HG03064 (cell line): ENCODE results near the gene ZC3H12C.
"Not testable (repeated sequence)": the region's sequence is repeated elsewhere in the genome, so short reads cannot be mapped to it uniquely, and the experiment has no call there.

Experiments used
- ATAC-seq: cut with Tn5 transposase; IDR thresholded peaks from one replicate; pipeline ENCODE4 v1.9.1; 2021; ENCODE audit warnings: low read depth; ENCODE audit not compliant: unreplicated experiment

ZC3H12C gene

DNA sequence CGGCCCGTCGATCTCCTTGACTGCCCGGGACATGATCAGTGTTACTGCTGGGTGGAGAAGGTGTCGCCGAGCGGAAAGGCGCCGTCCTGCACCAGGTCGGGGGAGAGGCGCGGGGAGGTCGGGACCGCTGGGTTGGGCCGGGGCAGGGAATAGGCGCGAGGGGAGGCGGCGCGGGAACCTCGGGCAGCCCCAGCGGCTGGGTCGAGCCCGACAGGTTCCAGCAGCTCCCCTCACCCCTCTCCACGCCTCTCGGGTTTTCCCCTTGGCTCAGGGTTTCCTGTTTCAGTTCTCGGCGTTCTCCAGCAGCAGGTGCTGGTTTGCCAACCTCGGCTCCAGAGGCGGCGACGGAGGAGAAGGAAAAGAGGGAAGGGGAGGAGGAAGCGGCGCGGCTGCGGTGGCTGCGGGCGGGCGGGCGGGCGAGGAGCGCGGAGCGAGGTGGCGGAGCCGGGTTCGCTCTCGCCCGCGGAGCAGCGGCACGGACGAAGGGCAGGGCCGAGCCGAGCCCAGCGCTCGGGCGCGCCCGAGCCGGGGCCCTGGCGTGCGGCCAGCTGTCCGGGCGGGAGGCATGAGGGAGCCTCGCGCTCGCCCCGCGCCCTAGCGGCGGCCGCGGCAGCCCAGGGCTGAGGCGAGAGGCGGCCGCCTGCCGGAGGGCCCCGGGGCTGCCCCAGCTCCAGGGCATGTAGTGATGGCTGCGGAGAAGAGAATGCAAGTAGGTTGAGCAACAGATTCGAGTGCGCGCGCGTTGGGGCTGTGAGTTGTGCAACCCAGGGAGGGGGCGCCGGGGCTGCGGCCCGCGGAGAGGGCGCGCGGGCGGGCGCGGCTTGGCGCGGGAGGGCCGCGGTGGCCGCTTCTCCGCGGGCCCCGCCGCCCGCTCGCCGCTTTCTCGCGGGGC lies at the start of gene ZC3H12C:
ZC3H12C (plus strand) TSS at position 878 of the 892 bp plus-strand sequence. CDS start 20 bp downstream, outside the sequence.
- peak; percentile 55 for ATAC-seq

DNA sequence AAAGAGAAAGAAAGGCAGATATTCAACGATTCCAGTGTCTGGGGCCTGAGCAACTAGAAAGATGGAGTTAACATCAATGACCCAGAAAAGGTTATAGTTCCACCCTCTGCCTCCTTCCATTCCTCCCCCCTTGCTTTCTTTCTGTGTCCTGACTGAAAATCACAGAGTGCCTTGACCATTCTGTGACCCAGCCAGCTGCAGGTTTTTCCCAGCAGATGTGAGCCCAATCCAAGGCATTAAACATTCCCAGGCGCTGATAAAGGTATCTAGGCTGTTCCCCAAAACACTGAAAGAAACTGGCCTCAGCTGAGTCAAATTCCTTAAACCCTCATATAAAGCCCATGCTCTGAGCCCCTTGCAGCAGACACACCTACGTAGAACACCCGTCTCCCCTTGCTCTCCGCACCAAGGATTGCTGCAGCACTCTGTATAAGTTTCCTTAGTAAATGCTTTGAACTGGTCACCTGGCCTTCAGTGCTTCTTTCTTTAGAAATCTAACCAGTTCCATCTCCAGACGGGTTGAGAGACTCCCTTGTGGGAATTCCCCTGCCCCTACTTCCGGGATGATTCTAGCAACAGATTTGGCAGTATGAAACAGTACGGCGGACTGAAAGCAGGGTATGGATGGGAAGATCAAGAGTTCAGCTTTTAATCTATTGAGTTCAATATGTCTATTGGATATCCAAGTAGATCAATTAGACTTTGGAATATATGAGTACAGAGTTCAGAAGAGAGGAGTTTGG lies 48.8 kb upstream of the ZC3H12C start:
- no peak for ATAC-seq

DNA sequence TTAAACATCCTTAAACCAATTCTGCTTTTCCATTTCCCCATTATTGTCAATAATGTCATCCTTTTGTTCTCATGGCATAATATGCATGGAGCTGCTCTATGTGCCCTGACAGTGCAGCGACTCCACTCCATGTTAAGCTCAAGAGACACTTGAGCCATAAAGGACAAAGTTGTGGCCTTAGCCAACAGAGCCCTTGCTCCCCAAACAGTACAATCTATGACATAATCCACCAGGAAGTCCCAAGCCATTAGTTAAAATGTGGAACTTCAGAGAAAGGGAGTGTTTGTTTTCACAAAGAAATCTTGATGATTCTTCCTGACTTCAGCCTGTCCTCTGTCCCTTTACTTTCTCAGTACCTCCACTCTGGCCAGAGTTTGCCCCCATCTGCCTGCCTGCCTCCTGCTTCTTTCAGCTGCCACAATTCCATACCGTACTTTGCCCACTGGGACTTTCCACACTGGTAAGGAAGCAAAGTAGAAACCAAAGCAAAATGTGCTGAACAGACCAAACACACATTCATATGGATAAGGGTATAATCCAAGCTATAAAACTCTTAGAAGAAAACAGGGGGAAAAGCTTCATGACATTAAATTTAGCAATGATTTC lies 46.3 kb upstream of the ZC3H12C start:
- ATAC-seq = no peak

DNA sequence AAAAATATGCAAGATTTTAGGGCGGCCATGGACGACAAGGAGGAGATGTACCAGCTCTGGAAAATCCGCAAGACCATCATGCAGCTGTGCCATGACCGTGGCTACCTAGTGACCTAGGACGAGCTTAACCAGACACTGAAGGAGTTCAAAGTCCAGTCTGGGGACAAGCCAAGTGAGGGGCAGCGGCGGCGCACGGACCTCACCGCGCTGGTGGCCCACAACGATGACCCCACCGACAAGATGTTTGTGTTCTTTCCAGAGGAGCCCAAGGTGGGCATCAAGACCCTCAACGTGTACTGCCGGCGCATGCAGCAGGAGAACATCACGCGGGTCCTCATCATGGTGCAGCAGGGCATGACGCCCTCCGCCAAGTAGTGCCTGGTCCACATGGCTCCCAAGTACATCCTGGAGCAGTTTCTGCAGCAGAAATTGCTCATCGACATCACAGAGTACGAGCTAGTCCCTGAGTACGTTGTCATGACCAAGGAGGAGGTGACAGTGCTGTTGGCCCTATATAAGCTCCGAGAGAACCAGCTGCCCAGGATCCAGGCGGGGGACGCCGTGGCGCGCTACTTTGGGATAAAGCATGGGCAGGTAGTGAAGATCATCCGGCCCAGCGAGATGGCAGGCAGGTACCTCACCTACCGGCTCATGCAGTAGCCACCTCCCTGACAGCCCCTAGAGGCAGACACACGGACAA lies 43.5 kb upstream of the ZC3H12C start:
- ATAC-seq = no peak

DNA sequence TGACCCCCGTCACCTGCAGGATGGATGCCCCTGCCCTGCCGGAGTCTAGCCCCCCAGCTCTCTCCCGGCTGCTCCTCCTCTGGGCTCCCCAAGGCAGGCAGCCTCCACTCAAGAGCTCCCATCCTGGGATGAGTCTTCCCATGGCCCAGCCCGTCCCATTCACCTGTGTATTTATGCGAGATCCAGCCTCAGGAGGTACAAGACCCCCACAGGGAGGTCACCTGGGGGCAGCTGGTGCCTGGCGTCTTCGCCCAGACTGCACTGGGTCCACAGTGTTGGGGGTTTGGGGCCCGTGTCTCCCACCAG lies 43.0 kb upstream of the ZC3H12C start:
- no peak for ATAC-seq

DNA sequence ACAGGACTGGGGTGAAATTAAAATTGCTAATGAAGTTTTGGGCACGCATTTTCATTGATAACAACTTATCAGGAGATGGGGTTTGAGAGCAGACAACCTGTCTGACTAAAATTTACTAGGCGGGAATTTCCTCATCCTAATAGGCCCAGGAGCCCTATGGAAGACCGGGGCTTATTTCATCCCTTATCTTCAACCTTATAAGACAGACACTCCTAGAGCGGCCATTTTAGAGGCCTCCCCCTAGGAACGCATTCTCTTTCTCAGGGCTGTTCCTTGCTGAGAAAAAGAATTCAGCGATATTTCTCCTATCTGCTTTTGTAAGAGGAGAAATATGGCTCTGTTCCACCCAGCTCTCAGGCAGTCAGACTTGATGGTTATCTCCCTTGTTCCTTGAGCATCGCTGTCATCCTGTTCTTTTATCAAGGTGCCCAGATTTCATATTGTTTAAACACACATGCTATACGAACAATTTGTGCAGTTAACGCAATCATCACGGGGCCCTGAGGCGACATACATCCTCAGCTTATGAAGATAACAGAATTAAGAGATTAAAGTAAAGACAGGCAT lies 39.3 kb upstream of the ZC3H12C start:
- ATAC-seq = no peak

DNA sequence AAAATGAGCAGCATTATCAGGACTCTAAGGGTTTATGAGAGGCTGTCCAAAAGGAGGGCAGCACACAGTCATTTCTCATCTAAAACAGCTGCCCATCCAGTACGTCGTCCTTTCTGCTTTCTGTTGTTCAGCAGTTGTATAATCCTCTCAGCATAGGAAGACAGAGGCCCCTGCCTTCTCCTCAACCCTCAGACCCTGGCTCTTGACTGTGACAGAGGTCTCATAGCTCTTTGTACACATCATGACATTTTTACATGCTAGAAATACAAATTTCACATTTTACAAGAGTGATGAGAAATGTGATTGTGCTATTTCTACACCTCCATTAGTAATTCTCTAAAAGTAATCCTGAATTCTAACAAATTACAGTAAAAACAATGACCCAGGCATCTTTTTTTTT lies 36.2 kb upstream of the ZC3H12C start:
- ATAC-seq = no peak

DNA sequence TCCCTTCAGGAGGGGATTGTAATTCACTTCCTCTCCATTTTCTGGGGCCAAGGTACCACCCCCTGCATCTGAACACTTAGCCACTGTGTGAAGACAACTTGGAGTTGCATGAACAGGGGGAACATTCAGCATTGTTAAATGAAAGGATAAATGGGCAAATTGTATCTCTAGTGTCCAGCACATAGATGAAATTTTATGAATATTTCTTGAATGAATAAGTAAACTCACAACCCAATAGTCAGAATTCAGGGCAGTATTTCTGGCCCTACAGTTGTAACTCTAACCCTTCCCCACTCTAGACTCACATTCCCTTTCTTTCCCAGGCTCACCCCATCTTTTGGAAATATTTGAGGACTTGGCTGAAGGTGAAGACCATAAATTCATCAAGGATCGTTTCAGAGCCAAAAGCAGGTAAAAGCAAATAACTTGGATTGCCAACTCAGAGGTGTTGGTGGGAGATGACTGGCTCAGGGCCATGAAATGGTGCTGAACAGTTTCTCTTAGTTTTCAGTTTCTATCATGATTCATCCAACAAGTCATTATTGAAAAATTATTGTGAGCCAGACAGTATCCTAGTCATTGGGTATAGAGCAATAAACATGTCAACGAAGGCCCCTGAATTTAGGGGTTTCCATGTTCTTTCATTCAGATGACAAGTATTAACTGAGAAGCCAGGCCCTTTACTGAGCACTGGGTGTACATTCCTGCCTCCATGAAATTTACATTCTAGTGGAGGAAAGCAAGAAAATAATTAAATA lies 33.3 kb upstream of the ZC3H12C start:
- ATAC-seq = no peak

DNA sequence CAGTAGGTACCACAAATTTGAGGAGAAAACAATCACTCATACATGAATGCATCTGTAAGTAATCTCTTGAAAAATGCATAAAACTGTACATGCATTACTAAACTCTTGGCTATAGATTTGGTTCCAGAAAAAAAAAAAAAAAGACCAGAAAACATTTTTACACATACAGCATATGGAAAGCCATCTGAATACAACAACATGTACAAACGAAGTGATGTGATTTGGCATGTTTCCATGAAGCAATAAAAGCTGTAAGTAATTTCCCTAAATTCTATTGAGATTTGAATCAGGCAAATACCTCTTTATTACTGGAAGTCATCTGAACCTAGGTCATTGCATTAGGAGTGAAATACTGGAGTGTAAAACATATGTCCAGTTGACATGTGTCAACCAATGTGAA lies 31.9 kb upstream of the ZC3H12C start:
- no peak for ATAC-seq

DNA sequence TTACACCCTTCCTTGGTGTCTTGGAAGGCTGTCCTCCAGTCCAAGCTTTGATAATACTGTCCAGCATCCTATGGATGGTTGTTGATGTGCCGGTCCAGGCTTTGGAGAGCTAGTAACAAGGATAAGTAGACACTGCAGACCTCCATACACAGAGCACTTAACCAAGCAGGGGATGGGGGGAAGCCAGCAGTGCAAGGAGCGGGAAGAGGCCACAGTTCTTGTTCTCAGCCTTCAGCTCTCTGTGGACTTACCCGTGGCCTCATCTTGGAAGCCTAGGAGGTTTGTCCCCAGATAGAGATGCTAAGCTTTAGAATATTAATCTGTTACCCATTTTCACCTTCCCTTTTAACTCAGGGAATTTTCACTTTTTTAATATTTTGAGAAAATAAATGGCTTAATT lies 30.9 kb upstream of the ZC3H12C start:
- no peak for ATAC-seq

DNA sequence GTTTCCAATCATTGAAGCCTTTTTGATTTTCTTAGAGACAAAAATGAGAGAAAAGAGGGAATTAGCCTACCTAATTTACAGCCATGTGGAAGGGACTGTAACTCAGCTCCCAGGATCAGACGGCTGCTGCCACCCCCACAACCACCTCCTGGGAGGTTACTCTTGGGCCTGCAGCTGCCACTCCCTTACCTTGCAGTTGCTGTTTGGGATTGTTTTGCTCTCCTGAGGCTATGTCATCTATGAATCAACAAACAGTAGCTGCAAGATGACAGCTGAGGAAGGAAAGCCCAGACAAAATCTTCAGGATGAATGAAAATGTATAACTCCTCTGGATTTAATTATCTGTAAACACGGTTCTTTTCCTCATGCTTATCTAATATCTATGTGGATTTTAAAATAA lies 28.0 kb upstream of the ZC3H12C start:
- ATAC-seq = no peak

DNA sequence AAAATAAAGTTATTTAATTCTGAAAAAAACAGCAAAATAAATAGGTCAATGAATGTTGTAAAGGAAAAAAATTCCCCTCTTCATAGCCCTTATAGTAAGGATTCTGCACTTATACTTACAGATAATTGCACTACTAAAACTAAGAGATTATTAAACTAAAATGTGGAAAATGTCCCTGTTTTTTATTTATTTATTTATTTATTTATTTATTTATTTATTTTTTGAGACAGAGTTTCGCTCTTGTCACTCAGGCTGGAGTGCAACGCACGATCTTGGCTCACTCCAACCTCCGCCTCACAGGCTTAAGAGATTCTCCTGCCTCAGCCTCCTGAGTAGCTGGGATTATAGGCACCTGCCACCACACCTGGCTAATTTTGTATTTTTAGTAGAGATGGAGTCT lies 25.2 kb upstream of the ZC3H12C start:
- not testable (repeated sequence) for ATAC-seq

DNA sequence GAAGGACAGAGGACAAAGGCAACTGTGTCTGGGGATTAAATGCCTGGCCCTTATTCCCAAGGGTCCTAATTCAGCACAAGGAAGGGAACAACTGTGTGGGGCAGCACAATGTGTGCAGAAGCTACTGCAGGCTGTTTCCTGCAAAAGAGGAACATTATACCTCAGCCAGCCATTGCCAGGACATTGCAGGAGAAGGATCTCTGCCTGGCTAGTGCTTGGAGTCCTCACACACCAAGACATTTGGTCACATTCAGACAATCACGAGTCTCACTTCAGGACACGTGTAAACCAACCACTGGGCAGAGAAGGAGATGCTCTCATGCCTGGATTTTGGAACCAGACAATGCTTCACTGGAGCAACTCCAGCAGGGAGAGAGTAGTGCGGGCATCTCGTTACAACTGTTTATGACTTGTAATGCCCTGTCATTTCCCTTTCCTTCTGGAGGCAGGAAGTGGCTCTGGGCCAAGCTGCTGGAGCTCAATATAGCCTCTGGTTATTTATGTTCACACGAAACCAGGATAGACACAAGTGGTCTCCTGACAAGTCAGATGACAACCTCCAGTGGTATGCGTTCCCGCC lies 23.9 kb upstream of the ZC3H12C start:
- no peak for ATAC-seq

DNA sequence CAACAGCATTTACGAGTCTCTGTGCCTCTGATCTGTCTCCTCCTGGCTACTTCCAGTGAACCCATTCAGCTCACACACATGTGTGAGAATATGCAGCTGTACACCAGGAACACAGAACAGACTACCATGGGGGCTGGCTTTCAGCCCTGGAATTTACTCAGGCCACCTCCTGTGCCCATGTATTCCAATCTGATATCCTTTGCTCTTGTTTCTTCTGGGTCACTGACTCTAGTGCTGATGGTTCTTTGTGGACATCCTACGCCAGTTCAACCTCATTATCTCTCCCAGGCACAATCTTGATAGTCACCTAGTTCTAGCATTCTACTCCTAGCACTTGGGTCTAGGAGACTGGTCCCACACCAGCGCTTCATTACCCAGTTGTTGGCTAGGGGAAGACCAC lies 23.0 kb upstream of the ZC3H12C start:
- ATAC-seq = no peak

DNA sequence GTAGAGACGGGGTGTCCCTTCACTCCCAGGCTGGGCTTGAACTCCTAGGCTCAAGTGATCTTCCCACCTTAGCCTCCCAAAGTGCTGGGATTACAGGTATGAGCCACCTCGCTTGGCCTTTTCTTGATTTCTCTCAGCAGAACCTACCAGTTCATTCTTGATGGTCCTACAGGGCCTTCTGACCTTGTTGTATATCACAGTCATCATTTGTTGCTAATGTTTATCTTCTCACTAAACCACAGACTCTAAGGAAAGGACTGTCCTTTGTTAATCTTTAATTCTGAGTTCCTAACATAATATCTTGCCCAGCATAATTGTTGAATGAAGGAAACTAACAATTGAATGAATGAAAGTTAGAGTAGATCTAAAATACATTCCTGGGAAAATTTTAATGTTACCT lies 22.0 kb upstream of the ZC3H12C start:
- ATAC-seq = peak; percentile 50

DNA sequence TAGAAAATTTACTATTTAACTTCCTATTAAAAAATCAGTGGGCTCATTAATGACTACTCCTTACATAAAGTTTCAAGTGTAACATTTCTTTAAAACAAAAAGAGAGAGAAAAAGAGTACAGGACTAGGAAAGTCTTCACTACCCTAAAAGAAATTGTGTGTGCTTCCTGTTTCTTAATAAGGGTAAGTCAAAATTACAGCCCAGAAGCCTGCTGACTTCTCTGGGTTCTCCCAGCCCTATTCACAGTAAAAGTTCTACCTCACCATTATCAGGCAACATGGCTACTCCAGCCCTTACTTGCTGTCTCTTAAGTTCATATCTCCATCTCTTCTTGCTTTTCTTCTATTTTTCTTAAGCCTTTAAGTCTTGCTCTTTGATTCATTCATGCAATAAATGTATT lies 20.3 kb upstream of the ZC3H12C start:
- ATAC-seq = no peak

DNA sequence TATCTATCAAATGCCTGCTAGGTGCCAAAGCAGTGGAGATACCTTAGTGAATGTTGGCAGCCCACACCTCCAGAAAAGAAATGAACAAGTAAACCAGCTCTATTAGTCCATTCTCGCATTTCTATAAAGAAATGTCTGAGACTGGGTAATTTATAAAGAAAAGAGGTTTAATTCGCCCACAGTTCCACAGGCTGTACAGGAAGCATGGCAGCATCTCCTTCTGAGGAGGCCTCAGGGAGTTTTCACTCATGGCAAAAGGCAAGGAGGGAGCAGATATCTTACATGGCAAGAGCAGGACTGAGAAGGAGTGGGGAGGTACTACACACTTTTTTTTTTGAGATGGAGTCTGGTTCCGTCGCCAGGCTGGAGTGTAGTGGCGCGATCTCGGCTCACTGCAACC lies 18.7 kb upstream of the ZC3H12C start:
- ATAC-seq = no peak

DNA sequence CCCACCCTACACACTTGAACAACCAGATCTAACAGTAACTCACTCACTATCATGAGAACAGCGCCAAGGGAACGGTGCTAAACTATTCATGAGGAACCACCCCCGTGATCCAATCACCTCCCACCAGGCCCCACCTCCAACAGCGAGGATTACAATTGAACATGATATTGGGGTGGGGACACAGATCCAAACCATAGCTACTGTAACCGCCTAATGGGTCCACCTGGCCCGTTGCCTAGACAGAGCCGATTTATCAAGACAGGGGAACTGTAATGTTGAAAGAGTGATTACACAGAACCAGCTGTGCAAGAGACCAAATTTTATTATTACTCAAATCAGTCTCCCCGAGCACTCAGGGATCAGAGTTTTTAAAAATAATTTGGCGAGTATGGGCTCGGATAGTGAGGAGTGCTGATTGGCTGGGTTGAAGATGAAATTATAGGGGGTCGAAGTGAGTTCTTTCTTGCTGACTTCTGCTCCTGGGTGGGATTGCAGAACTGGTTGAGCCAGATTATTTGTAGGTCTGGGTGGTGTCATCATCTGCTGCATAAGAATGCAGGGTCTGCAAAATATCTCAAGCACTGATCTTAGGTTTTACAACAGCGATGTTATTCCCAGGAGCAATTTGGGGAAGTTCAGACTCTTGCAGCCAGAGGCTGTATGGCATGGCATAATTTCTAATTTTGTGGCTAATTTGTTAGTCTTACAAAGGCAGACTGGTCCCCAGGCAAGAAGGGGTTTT lies 17.9 kb upstream of the ZC3H12C start:
- ATAC-seq = no peak

DNA sequence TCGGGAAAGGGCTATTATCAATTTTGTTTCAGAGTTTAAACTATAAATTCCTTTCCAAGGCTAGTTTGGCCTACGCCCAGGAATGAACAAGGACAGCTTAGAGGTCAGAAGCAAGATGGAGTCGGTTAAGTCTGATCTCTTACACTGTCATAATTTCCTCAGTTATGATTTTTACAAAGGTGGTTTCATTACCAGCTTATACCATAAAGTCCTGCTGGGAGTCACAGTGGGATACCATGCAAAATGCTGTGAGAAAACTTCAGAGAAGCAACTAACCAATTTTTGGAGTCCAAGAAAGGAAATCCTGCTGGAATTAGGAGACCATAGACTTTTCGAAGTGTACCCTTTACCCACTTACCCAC lies 17.4 kb upstream of the ZC3H12C start:
- no peak for ATAC-seq
